Loucy (cell line): Measurements from ENCODE around the gene CAMTA2.

ENCODE experiments used
- H2AFZ ChIP-seq: fragments of 200-600 bp; sonication (generic); 2 replicates; pipeline ENCODE4 v1.6.0; 2016; ENCODE audit warnings: antibody characterized with exemption, mild to moderate bottlenecking, low read length, moderate library complexity
- H3F3A ChIP-seq: fragments of 200-600 bp; 2 replicates; pipeline ENCODE4 v1.6.0; 2016; ENCODE audit warnings: antibody characterized with exemption, low read depth, mild to moderate bottlenecking
- H3K27me3 ChIP-seq: fragments of 200-600 bp; sonication (generic); 2 replicates; pipeline ENCODE4 v1.6.1; 2014; ENCODE audit warnings: low read length, mild to moderate bottlenecking; ENCODE audit not compliant: insufficient read depth, poor library complexity, severe bottlenecking
- H3K36me3 ChIP-seq: fragments of 200-600 bp; sonication (generic); 2 replicates; pipeline ENCODE4 v1.6.1; 2016; ENCODE audit warnings: low read length; ENCODE audit not compliant: insufficient read depth
- H3K4me1 ChIP-seq: fragments of 200-600 bp; sonication (generic); 2 replicates; pipeline ENCODE4 v1.5.1; 2014; ENCODE audit warnings: low read length, mild to moderate bottlenecking; ENCODE audit not compliant: insufficient read depth, poor library complexity, severe bottlenecking
- H3K4me2 ChIP-seq: fragments of 200-600 bp; sonication (generic); 2 replicates; pipeline ENCODE4 v1.6.0; 2014; ENCODE audit warnings: antibody characterized with exemption, low read length, low read depth, mild to moderate bottlenecking; ENCODE audit not compliant: poor library complexity, severe bottlenecking
- H3K4me3 ChIP-seq: fragments of 200-600 bp; sonication (generic); 2 replicates; pipeline ENCODE4 v1.5.1; 2014; ENCODE audit warnings: low read length, mild to moderate bottlenecking, mixed read lengths; ENCODE audit not compliant: poor library complexity, severe bottlenecking
- H3K79me2 ChIP-seq: fragments of 200-600 bp; sonication (generic); 2 replicates; pipeline ENCODE4 v1.6.1; 2014; ENCODE audit warnings: low read length; ENCODE audit not compliant: insufficient read depth
- H3K9ac ChIP-seq: fragments of 200-600 bp; sonication (generic); 2 replicates; pipeline ENCODE4 v1.6.0; 2014; ENCODE audit warnings: mild to moderate bottlenecking, low read depth, low read length, moderate library complexity; ENCODE audit not compliant: poor library complexity, severe bottlenecking
- H3K9me2 ChIP-seq: fragments of 200-600 bp; sonication (generic); replicated peaks from 2 replicates; pipeline ENCODE4 v1.6.1; 2016; ENCODE audit warnings: low read depth, low read length, mixed read lengths
- H3K9me3 ChIP-seq: fragments of 200-600 bp; sonication (generic); 2 replicates; pipeline ENCODE4 v1.6.1; 2014; ENCODE audit warnings: mild to moderate bottlenecking, antibody characterized with exemption, low read length, low read depth; ENCODE audit not compliant: insufficient read depth
- H4K20me1 ChIP-seq: fragments of 200-600 bp; sonication (generic); 2 replicates; pipeline ENCODE4 v1.6.0; 2014; ENCODE audit warnings: antibody characterized with exemption, low read length, mild to moderate bottlenecking; ENCODE audit not compliant: insufficient read depth, poor library complexity, severe bottlenecking
- EZH2phosphoT487 ChIP-seq: fragments of 200-600 bp; IDR thresholded peaks from 2 replicates; pipeline ENCODE4 v1.6.1; 2018; ENCODE audit warnings: antibody characterized with exemption, mild to moderate bottlenecking, moderate library complexity, borderline replicate concordance
- TF ChIP-seq, protein P1 (sequence below): fragments of 200-600 bp; sonication (generic); conservative IDR thresholded peaks from 2 replicates; pipeline ENCODE4 v1.5.1; 2014; ENCODE audit warnings: mild to moderate bottlenecking, antibody characterized with exemption, low read length

Gene CAMTA2

DNA sequence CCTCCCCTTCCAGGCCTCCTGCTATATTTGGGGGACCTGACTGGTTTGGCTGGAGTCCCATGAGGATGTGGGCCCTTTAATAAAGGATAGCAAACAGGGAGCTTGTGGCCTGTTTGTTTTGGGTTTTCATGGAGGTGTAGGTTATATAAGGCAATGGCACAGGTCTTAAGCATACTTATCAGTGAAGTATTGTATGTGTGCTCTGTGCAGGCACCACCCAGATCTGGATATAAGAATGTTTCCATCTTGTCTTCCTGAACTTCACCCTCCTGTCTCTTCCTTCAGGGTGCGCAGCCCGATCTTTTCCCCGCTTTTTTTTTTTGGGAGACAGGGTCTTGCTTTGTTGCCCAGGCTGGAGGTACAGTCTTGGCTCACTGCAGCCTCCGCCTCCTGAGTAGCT, 37.1 kb upstream of the CAMTA2 start:
- no peak overlapping the region for H3K4me3 ChIP-seq
- H3K36me3 ChIP-seq = peaks cover 7% of the 10 kb centered on the region; the same call in 1 of the 2 replicates
- no peak overlapping the region for H3K9ac ChIP-seq
- H3K27me3 ChIP-seq = no peaks in the 10 kb centered on the region
- no peaks in the 10 kb centered on the region for H4K20me1 ChIP-seq
- H3K4me2 ChIP-seq = no peak overlapping the region
- H3K4me1 ChIP-seq = no peaks in the 10 kb centered on the region
- H3F3A ChIP-seq = no peaks in the 10 kb centered on the region
- no peaks in the 10 kb centered on the region for H3K9me3 ChIP-seq
- H2AFZ ChIP-seq = no peak overlapping the region
- no peaks in the 10 kb centered on the region for H3K9me2 ChIP-seq
- H3K79me2 ChIP-seq = no peaks in the 10 kb centered on the region
- no peak for TF ChIP-seq EZH2phosphoT487
- TF ChIP-seq, protein P1, sequence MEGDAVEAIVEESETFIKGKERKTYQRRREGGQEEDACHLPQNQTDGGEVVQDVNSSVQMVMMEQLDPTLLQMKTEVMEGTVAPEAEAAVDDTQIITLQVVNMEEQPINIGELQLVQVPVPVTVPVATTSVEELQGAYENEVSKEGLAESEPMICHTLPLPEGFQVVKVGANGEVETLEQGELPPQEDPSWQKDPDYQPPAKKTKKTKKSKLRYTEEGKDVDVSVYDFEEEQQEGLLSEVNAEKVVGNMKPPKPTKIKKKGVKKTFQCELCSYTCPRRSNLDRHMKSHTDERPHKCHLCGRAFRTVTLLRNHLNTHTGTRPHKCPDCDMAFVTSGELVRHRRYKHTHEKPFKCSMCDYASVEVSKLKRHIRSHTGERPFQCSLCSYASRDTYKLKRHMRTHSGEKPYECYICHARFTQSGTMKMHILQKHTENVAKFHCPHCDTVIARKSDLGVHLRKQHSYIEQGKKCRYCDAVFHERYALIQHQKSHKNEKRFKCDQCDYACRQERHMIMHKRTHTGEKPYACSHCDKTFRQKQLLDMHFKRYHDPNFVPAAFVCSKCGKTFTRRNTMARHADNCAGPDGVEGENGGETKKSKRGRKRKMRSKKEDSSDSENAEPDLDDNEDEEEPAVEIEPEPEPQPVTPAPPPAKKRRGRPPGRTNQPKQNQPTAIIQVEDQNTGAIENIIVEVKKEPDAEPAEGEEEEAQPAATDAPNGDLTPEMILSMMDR = no peak

DNA sequence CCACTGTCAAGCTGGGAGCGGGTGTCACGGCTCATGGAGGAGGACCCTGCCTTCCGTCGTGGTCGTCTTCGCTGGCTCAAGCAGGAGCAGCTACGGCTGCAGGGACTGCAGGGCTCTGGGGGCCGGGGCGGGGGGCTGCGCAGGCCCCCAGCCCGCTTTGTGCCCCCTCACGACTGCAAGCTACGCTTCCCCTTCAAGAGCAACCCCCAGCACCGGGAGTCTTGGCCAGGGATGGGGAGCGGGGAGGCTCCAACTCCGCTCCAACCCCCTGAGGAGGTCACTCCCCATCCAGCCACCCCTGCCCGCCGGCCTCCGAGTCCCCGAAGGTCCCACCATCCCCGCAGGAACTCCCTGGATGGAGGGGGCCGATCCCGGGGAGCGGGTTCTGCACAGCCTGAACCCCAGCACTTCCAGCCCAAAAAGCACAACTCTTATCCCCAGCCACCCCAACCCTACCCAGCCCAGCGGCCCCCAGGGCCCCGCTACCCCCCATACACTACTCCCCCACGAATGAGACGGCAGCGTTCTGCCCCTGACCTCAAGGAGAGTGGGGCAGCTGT, 36.2 kb upstream of the CAMTA2 start:
- no peak overlapping the region for H3K4me3 ChIP-seq
- H3K79me2 ChIP-seq = no peaks in the 10 kb centered on the region
- no peaks in the 10 kb centered on the region for H3K9me2 ChIP-seq
- no peaks in the 10 kb centered on the region for H3K4me1 ChIP-seq
- H4K20me1 ChIP-seq = no peaks in the 10 kb centered on the region
- H3K4me2 ChIP-seq = no peak overlapping the region
- H2AFZ ChIP-seq = no peak overlapping the region
- H3F3A ChIP-seq = no peaks in the 10 kb centered on the region
- peaks cover 7% of the 10 kb centered on the region; the same call in 1 of the 2 replicates for H3K36me3 ChIP-seq
- H3K9ac ChIP-seq = no peak overlapping the region
- TF ChIP-seq, protein P1 = no peak
- no peak for TF ChIP-seq EZH2phosphoT487
- no peaks in the 10 kb centered on the region for H3K27me3 ChIP-seq
- no peaks in the 10 kb centered on the region for H3K9me3 ChIP-seq

DNA sequence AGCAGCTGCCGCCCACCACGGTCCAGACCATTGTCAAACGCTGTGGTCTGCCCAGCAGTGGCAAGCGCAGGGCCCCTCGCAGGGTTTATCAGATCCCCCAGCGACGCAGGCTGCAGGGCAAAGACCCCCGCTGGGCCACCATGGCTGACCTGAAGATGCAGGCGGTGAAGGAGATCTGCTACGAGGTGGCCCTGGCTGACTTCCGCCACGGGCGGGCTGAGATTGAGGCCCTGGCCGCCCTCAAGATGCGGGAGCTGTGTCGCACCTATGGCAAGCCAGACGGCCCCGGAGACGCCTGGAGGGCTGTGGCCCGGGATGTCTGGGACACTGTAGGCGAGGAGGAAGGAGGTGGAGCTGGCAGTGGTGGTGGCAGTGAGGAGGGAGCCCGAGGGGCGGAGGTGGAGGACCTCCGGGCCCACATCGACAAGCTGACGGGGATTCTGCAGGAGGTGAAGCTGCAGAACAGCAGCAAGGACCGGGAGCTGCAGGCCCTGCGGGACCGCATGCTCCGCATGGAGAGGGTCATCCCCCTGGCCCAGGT, 34.8 kb upstream of the CAMTA2 start:
- Histone ChIP-seq H3K36me3 (peaks cover 7% of the 10 kb centered on the region; the same call in 1 of the 2 replicates), H3F3A (no peaks in the 10 kb centered on the region)
- TF ChIP-seq, protein P1 = no peak
- TF ChIP-seq EZH2phosphoT487 = no peak

More for the DNA sequence above, 34.8 kb upstream of the CAMTA2 start:
- H2AFZ ChIP-seq = no peak overlapping the region
- H3K27me3 ChIP-seq = no peaks in the 10 kb centered on the region
- H3K79me2 ChIP-seq = no peaks in the 10 kb centered on the region
- H4K20me1 ChIP-seq = no peaks in the 10 kb centered on the region
- H3K9me3 ChIP-seq = no peaks in the 10 kb centered on the region
- H3K9me2 ChIP-seq = no peaks in the 10 kb centered on the region
- H3K4me2 ChIP-seq = no peak overlapping the region
- no peak overlapping the region for H3K4me3 ChIP-seq
- H3K9ac ChIP-seq = no peak overlapping the region
- no peaks in the 10 kb centered on the region for H3K4me1 ChIP-seq
